Activated CD4-positive, alpha-beta memory T cell treated with anti-CD3 and anti-CD28 coated beads, Interleukin-2, amount 10 ng/mL, durations not matched to agents 7 days and 5 days (primary cell): ENCODE results near the gene CRKL. TPM values are rescaled to one million over a fixed set of nuclear protein-coding genes. Genes with fewer than 3 reads are reported as not detected.

Experiments
- CTCF ChIA-PET: fragments of 350-600 bp; sonication (Branson Sonifier 250); formaldehyde crosslinking; loops from one replicate; lab custom pipeline; 2021; ENCODE audit warnings: antibody characterized with exemption, inconsistent platforms; lab: Charles Lee
- POLR2A ChIA-PET: fragments of 350-600 bp; sonication (Branson Sonifier 250); formaldehyde crosslinking; loops from one replicate; lab custom pipeline; 2021; ENCODE audit warnings: antibody characterized with exemption; lab: Charles Lee
- DNase-seq: peaks from one replicate; pipeline ENCODE4 v3.0.0-alpha.2; 2020
- H3K27ac Mint-ChIP-seq: one replicate; pipeline ENCODE4 v1.8.0; 2021; ENCODE audit warnings: mild to moderate bottlenecking, mixed read lengths
- H3K27me3 Mint-ChIP-seq: one replicate; pipeline ENCODE4 v1.8.0; 2021; ENCODE audit warnings: mixed read lengths
- H3K36me3 Mint-ChIP-seq: one replicate; pipeline ENCODE4 v1.8.0; 2021; ENCODE audit warnings: low read depth, mixed read lengths
- H3K4me1 Mint-ChIP-seq: one replicate; pipeline ENCODE4 v1.8.0; 2021; ENCODE audit warnings: mixed read lengths
- H3K4me3 Mint-ChIP-seq: one replicate; pipeline ENCODE4 v1.8.0; 2021; ENCODE audit warnings: mild to moderate bottlenecking, mixed read lengths
- H3K9me3 Mint-ChIP-seq: one replicate; pipeline ENCODE4 v1.8.0; 2021; ENCODE audit warnings: mixed read lengths
- total RNA-seq, 2 experiments: library from RNA; stranded (reverse); gene quantifications; one replicate each; pipeline ENCODE4 v1.2.3, GENCODE V29; 2021

CRKL gene
- total RNA-seq, 2 experiments from 2014 or later = 84.8 to 88.2 TPM

DNA sequence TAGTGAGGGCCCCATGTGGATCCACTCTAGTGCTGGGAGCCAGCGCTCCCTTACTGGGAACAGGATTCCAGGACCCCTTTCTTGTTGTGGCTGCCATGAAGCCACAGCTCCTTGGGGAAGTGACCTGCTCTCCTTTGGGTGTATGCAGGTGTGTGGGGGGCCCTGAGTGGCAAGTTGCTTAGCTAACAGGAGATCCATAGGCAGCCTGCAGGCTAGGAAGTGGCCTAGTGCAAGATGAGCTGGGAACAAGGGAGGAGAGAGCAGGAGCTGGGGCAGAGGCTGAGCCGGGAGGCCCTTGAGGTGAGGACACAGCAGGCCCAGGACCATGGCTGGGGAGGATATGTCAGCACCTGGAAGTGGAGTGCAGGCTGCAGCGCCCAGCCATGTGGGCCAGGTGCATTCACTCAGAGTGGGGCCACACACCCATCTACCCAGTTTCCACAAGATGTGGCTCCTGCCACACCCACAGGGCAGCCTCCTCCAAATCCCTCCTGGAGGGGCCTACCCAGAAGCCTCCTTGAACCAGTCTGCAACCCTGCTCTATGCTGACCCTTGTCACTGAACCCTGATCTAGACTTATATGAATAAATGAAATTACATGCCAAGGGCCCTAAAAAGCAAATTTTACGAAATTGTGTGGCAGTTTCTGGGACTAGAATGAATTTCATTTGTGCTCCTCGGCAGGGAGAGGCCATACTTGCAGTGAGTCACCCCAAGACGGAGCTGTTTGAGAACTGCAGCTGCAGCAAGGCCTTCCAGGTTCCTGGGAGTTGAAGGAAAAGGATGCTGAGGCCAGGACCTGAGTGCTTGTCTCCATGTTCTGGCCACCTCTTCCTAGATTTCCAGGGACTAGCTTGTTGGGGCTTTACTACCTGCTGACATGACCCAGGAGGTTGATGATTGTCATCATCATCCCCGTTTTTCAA lies 81.5 kb downstream of the CRKL start:
- Mint-ChIP-seq H3K9me3 (no peaks in the 10 kb centered on the region), H3K27ac (no peak overlapping the region), H3K27me3 (no peaks in the 10 kb centered on the region), H3K4me3 (no peak overlapping the region), H3K4me1 (peaks cover 29% of the 10 kb centered on the region), H3K36me3 (peaks cover 20% of the 10 kb centered on the region)
- ChIA-PET CTCF (no interaction called here), POLR2A (interaction anchor here (1.0 to 5.5 kb wide), 4 partner anchors 8 to 16 kb away, joined by 3 to 48 read pairs (median 4); partner anchors contain the start of gene LZTR1)
- DNase-seq = no peak

DNA sequence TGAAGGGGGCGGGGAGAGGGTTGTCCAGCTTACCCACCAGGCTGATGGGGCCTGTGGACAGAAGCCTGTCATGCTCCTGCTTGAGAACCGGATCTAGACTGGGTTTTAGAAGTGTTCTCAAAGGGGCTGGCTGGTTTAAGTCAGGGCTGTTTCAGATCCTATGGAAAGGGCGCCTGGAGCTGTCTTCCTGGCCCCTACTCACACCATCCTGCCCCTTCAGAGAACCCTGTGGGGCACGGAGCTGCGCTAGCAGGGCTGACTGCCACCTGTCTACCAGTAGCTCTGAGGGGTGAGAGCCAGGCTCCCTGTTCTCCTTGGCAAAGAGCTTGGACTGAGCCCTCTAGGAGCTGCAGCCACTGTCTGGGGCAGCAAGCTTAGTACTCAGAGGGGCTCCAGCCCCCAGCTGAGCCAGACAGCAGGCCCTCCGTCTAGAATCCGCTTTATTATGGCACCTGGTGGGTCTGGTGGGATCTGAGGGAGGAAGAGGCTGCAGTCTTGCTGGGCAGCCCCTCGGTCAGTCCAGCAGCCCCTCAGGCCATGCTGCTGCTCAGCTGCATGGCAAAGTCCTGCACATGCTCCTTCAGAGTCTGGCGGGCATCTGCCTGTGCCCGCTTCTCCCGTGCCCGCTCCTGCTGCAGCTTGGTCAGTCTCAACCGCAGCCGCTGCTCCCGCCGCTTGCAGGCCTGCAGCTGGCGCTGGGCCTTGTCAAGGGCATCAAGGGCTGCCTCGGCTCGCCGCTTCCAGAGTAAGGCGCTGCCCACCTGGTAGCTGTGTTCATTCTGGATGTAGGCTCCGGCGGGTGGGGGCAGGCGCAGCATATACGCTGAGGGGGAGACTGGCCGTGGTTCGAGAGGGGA lies 82.4 kb downstream of the CRKL start:
- ChIA-PET CTCF (no interaction called here), POLR2A (interaction anchor here (1.0 to 5.5 kb wide), 6 partner anchors 8 to 82 kb away, joined by 3 to 48 read pairs (median 4); partner anchors contain the start of genes CRKL and LZTR1)
- Mint-ChIP-seq H3K27ac (peak overlapping the region; percentile 29), H3K27me3 (no peaks in the 10 kb centered on the region), H3K9me3 (no peaks in the 10 kb centered on the region), H3K36me3 (peaks cover 20% of the 10 kb centered on the region), H3K4me1 (peaks cover 34% of the 10 kb centered on the region), H3K4me3 (peak overlapping the region; percentile 92)
- DNase-seq = no peak

DNA sequence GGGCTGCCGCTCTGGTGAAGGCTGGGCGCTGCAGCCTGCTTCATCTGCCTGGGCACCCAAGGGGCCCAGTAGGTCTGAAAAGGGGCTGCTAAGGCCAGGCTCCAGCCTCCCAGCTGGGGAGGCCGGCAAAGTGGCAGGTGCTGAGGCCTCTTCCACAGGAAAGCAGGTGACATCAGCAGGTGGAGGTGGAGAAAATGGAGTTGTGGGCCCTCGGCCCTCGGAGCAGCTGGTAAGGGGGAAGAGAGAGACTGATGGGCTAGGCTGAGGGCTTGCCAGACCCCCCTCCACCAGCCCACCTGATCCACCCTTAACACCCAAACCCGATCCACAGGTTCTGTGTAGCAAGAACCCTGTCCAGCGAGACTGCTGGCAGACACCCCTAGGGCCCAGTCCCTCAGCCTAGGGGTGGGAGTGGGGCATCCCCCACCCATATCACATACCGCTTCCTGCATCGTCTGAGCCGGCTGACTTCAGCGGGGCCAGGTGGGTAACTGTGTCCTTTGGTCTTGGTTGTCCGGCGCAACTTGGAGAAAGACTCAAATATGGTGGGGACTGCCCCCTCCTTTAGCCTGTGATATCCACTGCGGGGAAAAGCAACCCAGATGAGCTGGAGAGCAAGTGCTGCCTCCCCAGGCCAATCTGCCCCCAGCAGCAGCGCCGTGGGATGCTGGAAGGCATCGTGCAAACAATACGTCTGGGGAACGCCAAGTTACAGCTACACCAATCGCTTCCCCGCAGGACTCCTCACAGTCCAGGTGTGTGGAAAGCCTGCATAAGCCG lies 83.2 kb downstream of the CRKL start:
- H3K9me3 Mint-ChIP-seq = no peaks in the 10 kb centered on the region
- peak overlapping the region; percentile 90 for H3K27ac Mint-ChIP-seq
- ChIA-PET CTCF (interaction anchor here (0.7 to 1.4 kb wide), 2 partner anchors 19 to 115 kb away, joined by 3 to 7 read pairs; partner anchors contain the start of gene LZTR1), POLR2A (interaction anchor here (1.0 to 5.5 kb wide), 5 partner anchors 9 to 83 kb away, joined by 4 to 48 read pairs (median 8); partner anchors contain the start of genes CRKL, LZTR1 and P2RX6)
- H3K36me3 Mint-ChIP-seq = peaks cover 18% of the 10 kb centered on the region
- no peaks in the 10 kb centered on the region for H3K27me3 Mint-ChIP-seq
- peak overlapping the region; percentile 92 for H3K4me3 Mint-ChIP-seq
- H3K4me1 Mint-ChIP-seq = peaks cover 34% of the 10 kb centered on the region
- DNase-seq = no peak

DNA sequence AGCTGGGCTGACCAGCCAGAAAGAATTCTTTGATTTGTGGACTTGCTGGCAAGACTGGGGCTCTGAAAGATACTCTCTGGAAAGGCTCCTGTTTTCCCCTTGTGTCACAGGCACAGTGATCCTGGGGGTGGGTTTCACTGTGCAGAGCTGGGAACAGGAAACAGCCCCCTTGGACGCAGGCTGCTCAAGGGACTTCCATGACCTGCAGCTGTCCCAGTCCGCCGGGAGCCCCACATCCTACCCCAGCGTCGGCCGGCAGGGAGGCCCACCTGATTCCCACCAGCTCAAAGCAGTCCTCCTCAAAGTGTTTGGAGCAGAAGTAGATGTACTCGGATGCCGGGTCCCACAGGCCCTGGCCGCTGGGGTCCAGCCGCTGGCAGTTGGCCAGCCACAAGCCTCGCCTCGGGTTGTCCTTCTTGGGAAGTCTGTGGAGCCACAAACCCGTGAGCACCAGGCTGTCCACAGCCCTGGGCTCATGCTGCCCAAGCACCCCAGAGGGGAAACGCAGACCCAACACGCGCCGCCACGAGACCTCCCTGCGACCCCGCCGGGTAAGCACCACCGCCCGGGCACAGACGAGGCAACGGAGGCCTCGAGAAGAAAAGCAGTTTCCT lies 83.9 kb downstream of the CRKL start:
- POLR2A ChIA-PET = interaction anchor here (1.0 to 5.5 kb wide), 5 partner anchors 10 to 83 kb away, joined by 4 to 48 read pairs (median 8); partner anchors contain the start of genes CRKL, LZTR1 and P2RX6
- peaks cover 34% of the 10 kb centered on the region for H3K4me1 Mint-ChIP-seq
- CTCF ChIA-PET = interaction anchor here (0.7 to 1.4 kb wide), 3 partner anchors 19 to 583 kb away, joined by 3 to 7 read pairs (median 3); partner anchors contain the start of gene LZTR1
- no peaks in the 10 kb centered on the region for H3K27me3 Mint-ChIP-seq
- no peaks in the 10 kb centered on the region for H3K9me3 Mint-ChIP-seq
- H3K4me3 Mint-ChIP-seq = peak overlapping the region; percentile 92
- no peak for DNase-seq
- H3K36me3 Mint-ChIP-seq = peaks cover 17% of the 10 kb centered on the region
- peak overlapping the region; percentile 90 for H3K27ac Mint-ChIP-seq

DNA sequence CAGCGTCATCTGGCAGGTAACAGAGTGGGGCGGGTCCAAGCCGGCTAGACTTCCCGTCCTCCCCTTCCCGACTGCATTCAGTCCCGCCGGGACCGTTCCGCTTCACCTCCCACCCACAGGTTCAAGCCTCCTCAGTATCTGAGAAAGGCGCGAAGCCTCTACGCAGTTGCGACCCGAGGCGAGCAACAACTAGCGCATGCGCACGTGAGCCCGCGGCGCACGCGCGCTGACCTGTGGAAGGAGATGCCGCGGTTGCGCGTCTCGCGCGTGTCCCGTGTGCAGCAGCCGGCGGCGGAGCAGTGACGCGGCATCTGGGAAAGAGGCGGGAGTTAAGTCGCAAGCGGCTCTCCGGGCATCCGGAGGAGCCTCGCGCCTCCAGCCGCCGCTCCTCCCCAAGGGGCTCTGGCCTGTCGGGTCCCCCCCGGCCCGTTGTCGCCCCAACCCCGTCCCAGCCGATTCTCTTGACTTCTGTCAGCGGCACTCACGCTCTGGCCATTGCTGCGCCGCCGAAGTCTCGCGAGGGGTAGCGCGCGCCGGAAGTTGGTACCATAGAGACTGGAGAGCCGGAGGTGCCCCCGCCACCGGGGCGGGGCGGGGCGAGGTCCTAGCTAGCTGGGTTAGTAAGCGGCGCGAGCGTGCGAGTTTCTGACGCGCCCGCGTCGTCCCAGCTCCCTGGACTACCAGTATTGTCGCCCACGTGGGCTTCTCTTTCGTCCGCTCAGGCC lies 84.6 kb downstream of the CRKL start, which contains the start of gene THAP7:
TSS of gene THAP7 (minus strand) at position 518 of the 725 bp plus-strand sequence. CDS start at position 311, 207 bp downstream.
- peak; percentile 97 for DNase-seq
- H3K27ac Mint-ChIP-seq = peak within 1 kb of the TSS; percentile 90

More for the DNA sequence above, 84.6 kb downstream of the CRKL start, which contains the start of gene THAP7:
- Mint-ChIP-seq H3K27me3 (no peaks in the 10 kb centered on the region), H3K4me3 (peak within 1 kb of the TSS; percentile 92), H3K9me3 (no peaks in the 10 kb centered on the region), H3K4me1 (peaks cover 34% of the 10 kb centered on the region), H3K36me3 (peaks cover 17% of the 10 kb centered on the region)
- ChIA-PET CTCF (interaction anchor here (0.7 to 1.4 kb wide), 5 partner anchors 20 to 628 kb away, joined by 3 to 7 read pairs (median 3); partner anchors contain the start of genes LZTR1 and YDJC), POLR2A (interaction anchor here (0.7 to 5.5 kb wide), 12 partner anchors 10 to 628 kb away, joined by 3 to 48 read pairs (median 5); partner anchors contain the start of genes CRKL, LZTR1, P2RX6 and YDJC)

Other genes starting within 250 kb of the CRKL start
- not detected for gene SERPIND1, start 143.3 kb upstream of the CRKL start, total RNA-seq
- 100 to 1,000 TPM in 1 of 2 experiments, 10 to 100 TPM in 1; 85.8 to 100 TPM for gene PI4KA, start 58.6 kb upstream of the CRKL start, total RNA-seq
- gene SNAP29, start 58.4 kb upstream of the CRKL start, total RNA-seq = 10 to 100 TPM; 34.7 to 35.6 TPM
- gene AIFM3, start 49.8 kb downstream of the CRKL start, total RNA-seq = under 1 TPM; 0.23 to 0.58 TPM
- gene LZTR1, start 64.9 kb downstream of the CRKL start, total RNA-seq = 10 to 100 TPM; 53.3 to 60.3 TPM
- 10 to 100 TPM; 24.7 to 25.4 TPM for gene THAP7, start 84.7 kb downstream of the CRKL start, total RNA-seq
- under 1 TPM; 0.08 to 0.23 TPM for gene P2RX6, start 97.8 kb downstream of the CRKL start, total RNA-seq
- not detected for gene SLC7A4, start 115.2 kb downstream of the CRKL start, total RNA-seq
- not detected for gene LRRC74B, start 128.5 kb downstream of the CRKL start, total RNA-seq